GM23248 (cell line): ENCODE data around the gene NR2F1. TPM values are rescaled to one million over a fixed set of nuclear protein-coding genes. Genes with fewer than 3 reads are reported as not detected.

Experiments used
- DNase-seq: peaks from one replicate; pipeline ENCODE4 v3.0.0-alpha.2; 2015
- H2AFZ ChIP-seq: fragments of 200-600 bp; sonication (generic); 2 replicates; pipeline ENCODE4 v1.6.1; 2016; ENCODE audit warnings: antibody characterized with exemption
- H3F3A ChIP-seq: fragments of 200-600 bp; sonication (generic); 2 replicates; pipeline ENCODE4 v1.6.1; 2016; ENCODE audit warnings: mild to moderate bottlenecking, antibody characterized with exemption, mixed run types; ENCODE audit not compliant: insufficient read depth
- H3K27ac ChIP-seq: fragments of 200-600 bp; sonication (generic); 2 replicates; pipeline ENCODE4 v1.5.1; 2016; ENCODE audit warnings: mild to moderate bottlenecking
- H3K27me3 ChIP-seq: fragments of 200-600 bp; sonication (generic); replicated peaks from 2 replicates; pipeline ENCODE4 v1.6.1; 2016; ENCODE audit warnings: mild to moderate bottlenecking; ENCODE audit not compliant: insufficient read depth
- H3K36me3 ChIP-seq: fragments of 200-600 bp; sonication (generic); 2 replicates; pipeline ENCODE4 v1.6.1; 2016; ENCODE audit warnings: low read depth, mild to moderate bottlenecking
- H3K4me1 ChIP-seq: fragments of 200-600 bp; sonication (generic); 2 replicates; pipeline ENCODE4 v1.6.1; 2016; ENCODE audit warnings: mild to moderate bottlenecking; ENCODE audit not compliant: insufficient read depth
- H3K4me2 ChIP-seq: fragments of 200-600 bp; sonication (generic); one replicate; pipeline ENCODE4 v1.6.1; 2016; ENCODE audit warnings: mild to moderate bottlenecking; ENCODE audit not compliant: unreplicated experiment
- H3K4me3 ChIP-seq: fragments of 200-600 bp; sonication (generic); 2 replicates; pipeline ENCODE4 v1.5.1; 2016; ENCODE audit warnings: mild to moderate bottlenecking
- H3K79me2 ChIP-seq: fragments of 200-600 bp; sonication (generic); 2 replicates; pipeline ENCODE4 v1.6.1; 2016; ENCODE audit warnings: mild to moderate bottlenecking; ENCODE audit not compliant: insufficient read depth
- H3K9ac ChIP-seq: fragments of 200-600 bp; sonication (generic); 2 replicates; pipeline ENCODE4 v1.6.1; 2016; ENCODE audit warnings: mild to moderate bottlenecking
- H3K9me2 ChIP-seq: fragments of 200-600 bp; sonication (generic); 2 replicates; pipeline ENCODE4 v1.6.1; 2016; ENCODE audit warnings: mixed run types, mild to moderate bottlenecking, moderate library complexity; ENCODE audit not compliant: insufficient read depth
- H3K9me3 ChIP-seq: fragments of 200-600 bp; sonication (generic); one replicate; pipeline ENCODE4 v1.6.1; 2017; ENCODE audit warnings: low read depth
- H4K20me1 ChIP-seq: fragments of 200-600 bp; sonication (generic); 2 replicates; pipeline ENCODE4 v1.6.0; 2016; ENCODE audit not compliant: insufficient read depth
- EZH2 ChIP-seq: fragments of 200-600 bp; sonication (generic); IDR thresholded peaks from 2 replicates; pipeline ENCODE4 v1.6.1; 2018; ENCODE audit warnings: antibody characterized with exemption, mild to moderate bottlenecking; ENCODE audit not compliant: insufficient read depth, poor library complexity, severe bottlenecking
- EZH2phosphoT487 ChIP-seq: fragments of 200-600 bp; sonication (generic); IDR thresholded peaks from 2 replicates; pipeline ENCODE4 v1.6.1; 2018; ENCODE audit warnings: antibody characterized with exemption, moderate library complexity, mild to moderate bottlenecking, low read depth; ENCODE audit not compliant: insufficient read depth
- WGBS, 2 experiments: methylation state at CpG; one replicate each; pipeline ENCODE4 v1.1.6; 2015 to 2017; ENCODE audit warnings: low lambda C conversion rate in 2 of 2, low coverage in 1 of 2; ENCODE audit errors: missing lambda C conversion rate in 2 of 2; 5-methylcytosine and 5-hydroxymethylcytosine counted together
- in situ Hi-C: fragments of 300-500 bp; cut with MboI; formaldehyde crosslinking; loops from 2 replicates; pipeline ENCODE4 v1.15.0; 2020
- polyA plus RNA-seq: library from polyadenylated mRNA; unstranded; fragments of >200 nt; fragmentation: Nextera tagmentation; extraction: Ambion mirVana; gene quantifications from 2 replicates; pipeline ENCODE4 v1.2.1, GENCODE V29; 2016
- total RNA-seq: library from RNA; depleted of rRNA; stranded (reverse); fragments of >200 nt; shearing (Covaris generic); gene quantifications from 2 replicates; pipeline ENCODE4 v1.2.3, GENCODE V29; 2014

Gene NR2F1
- total and polyA plus RNA-seq, 2 experiments from 2014 or later: 5.6 to 14.3 TPM

DNA sequence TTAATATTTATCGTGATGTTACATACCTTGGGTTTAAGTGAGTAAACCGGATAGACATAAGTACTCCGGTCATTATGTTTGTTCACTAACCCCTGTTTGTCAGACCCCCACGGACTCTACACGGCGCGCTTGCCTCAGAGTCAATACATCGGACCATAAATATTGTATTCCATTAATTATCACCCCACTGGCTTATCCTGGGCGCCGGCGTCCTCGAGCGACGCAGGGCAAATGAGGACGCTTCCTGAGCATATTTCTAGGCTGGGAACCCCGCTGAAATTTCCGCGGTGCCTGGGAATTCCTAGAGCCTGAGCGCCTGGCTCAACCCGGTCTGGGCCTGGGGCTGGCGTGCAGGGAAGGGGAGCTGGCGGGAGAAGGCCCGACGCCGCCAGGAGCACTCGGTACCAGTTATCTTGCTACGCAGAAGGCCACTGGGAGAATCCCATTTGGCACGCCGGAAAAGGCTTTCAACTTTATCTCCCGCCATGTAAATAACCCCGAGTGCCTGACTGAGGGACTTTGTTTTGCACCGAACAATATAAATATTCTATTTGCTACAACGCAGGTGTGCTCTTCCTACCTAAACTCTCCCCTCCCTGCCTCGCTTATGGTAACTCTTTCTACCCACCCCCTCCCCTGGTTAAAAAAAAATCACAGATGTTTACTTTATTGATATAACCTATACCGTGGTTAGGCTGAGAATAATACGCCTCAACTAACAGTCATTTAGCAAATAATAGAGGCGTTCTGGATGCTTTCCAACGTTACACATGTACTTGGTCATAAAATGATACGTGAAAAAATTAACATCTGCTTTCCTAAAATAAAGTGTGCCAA is 19.4 kb downstream of the NR2F1 start:
- H3K9me3 ChIP-seq: no peaks in the 10 kb centered on the region
- H3K9me2 ChIP-seq: no peaks in the 10 kb centered on the region
- peaks cover 7% of the 10 kb centered on the region for H3K4me1 ChIP-seq
- no peak overlapping the region for H3K9ac ChIP-seq
- DNase-seq: no peak
- WGBS, 2 experiments: 59 to 60% methylated on average over 39 of the region's 39 CpGs
- no peak overlapping the region for H3K4me2 ChIP-seq
- no peak overlapping the region for H3K4me3 ChIP-seq
- H2AFZ ChIP-seq: no peak overlapping the region
- TF ChIP-seq EZH2 (no peak), EZH2phosphoT487 (no peak)
- no peak overlapping the region for H3K27ac ChIP-seq
- in situ Hi-C loops: no loop called here
- peaks cover 50% of the 10 kb centered on the region for H3K27me3 ChIP-seq
- H4K20me1 ChIP-seq: no peaks in the 10 kb centered on the region
- no peaks in the 10 kb centered on the region for H3K36me3 ChIP-seq
- H3K79me2 ChIP-seq: no peaks in the 10 kb centered on the region
- H3F3A ChIP-seq: peaks cover 16% of the 10 kb centered on the region; the same call in 1 of the 2 replicates

- Histone ChIP-seq H2AFZ (no peak overlapping the region), H3K27me3 (peaks cover 54% of the 10 kb centered on the region), H3K36me3 (no peaks in the 10 kb centered on the region), H3K4me2 (no peak overlapping the region), H3K27ac (no peak overlapping the region), H4K20me1 (no peaks in the 10 kb centered on the region), H3K9me3 (no peaks in the 10 kb centered on the region), H3K4me1 (peaks cover 14% of the 10 kb centered on the region), H3K9ac (no peak overlapping the region), H3K79me2 (no peaks in the 10 kb centered on the region), H3K9me2 (no peaks in the 10 kb centered on the region), H3F3A (peaks cover 18% of the 10 kb centered on the region; the same call in 1 of the 2 replicates), H3K4me3 (no peak overlapping the region)
- TF ChIP-seq EZH2phosphoT487 (no peak), EZH2 (no peak)
- 95 to 96% methylated on average over 8 of the region's 8 CpGs for WGBS, 2 experiments
- DNase-seq: no peak
- in situ Hi-C loops: no loop called here
Measured at GRCh38 chr5:93603078-93603792, 20.2 kb downstream of the NR2F1 start.

DNA sequence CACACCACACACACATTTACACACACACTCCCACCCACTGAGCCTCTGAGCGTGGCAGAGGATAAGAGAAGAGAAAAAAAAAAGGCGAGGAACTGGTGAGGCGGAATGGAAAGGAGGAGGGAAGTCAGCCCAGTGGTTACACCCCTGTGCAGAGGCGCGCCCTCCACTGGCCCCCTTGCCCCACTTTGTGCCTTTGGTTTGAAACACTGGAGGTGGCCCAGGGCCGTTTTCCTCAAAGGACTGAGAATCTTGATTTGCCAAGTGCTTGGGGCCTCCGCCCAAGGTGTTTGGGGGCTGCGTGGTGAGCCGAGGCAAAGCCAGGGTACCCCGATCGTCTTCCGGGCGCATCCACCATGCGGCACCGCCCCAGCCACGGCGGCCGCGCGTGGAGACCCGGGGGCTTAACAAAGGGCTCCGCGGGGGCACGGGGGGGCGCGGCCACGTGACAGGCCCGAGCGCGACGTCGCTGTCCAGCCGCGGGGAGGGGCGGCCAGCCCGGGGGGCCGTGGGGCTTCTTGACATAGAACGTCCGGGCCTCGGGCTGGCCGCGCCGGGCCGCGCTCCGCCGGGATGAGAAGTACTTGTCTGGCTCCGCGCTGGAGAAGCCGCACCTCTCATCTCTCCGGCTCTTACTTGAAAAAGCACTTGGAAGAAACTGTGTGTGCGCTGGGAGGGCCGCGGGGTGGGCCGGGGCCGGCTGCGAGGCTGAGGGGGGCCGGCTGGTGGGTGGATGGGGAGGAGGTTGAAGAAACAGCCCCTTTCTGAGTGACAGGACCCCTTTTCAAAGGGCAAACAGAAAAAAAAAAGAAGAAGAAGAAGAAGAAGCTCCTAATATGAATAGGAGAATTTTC is 21.0 kb downstream of the NR2F1 start:
- TF ChIP-seq EZH2 (peak; percentile 77), EZH2phosphoT487 (no peak)
- no peak overlapping the region for H3K9ac ChIP-seq

More for the DNA sequence above, 21.0 kb downstream of the NR2F1 start:
- peaks cover 61% of the 10 kb centered on the region for H3K27me3 ChIP-seq
- DNase-seq: peak; percentile 54
- H3K9me2 ChIP-seq: no peaks in the 10 kb centered on the region
- 19 to 25% methylated on average over 36 to 55 of the region's 58 CpGs for WGBS, 2 experiments
- H3K36me3 ChIP-seq: no peaks in the 10 kb centered on the region
- no peaks in the 10 kb centered on the region for H4K20me1 ChIP-seq
- H3K79me2 ChIP-seq: no peaks in the 10 kb centered on the region
- H3K4me1 ChIP-seq: peaks cover 15% of the 10 kb centered on the region
- H3K4me2 ChIP-seq: peak overlapping the region; percentile 58
- H2AFZ ChIP-seq: peak overlapping the region; percentile 54
- in situ Hi-C loops: no loop called here
- peaks cover 18% of the 10 kb centered on the region; the same call in 1 of the 2 replicates for H3F3A ChIP-seq
- H3K4me3 ChIP-seq: peak overlapping the region; percentile 54
- no peaks in the 10 kb centered on the region for H3K9me3 ChIP-seq
- H3K27ac ChIP-seq: no peak overlapping the region
